HTERT RPE-1 (cell line): ENCODE data around the gene SCNN1A.

Experiments
- in situ Hi-C: fragments of 300-500 bp; cut with MboI; formaldehyde crosslinking; loops from 4 replicates; pipeline ENCODE4 v1.14.3; 2020; ENCODE audit warnings: low sequenced_read_pairs

The SCNN1A gene

GRCh38 chr12:6335451-6336078 is 39.8 kb downstream of the SCNN1A start:
- in situ Hi-C loops, result no loop called here

- in situ Hi-C loops, result no loop called here
Measured at GRCh38 chr12:6334940-6335450, 40.4 kb downstream of the SCNN1A start.

GRCh38 chr12:6334359-6334758 is 41.0 kb downstream of the SCNN1A start:
- in situ Hi-C loops, result no loop called here

- in situ Hi-C loops, result no loop called here
Measured at GRCh38 chr12:6333566-6333965, 41.8 kb downstream of the SCNN1A start.

GRCh38 chr12:6333029-6333428 is 42.3 kb downstream of the SCNN1A start:
- in situ Hi-C loops, result no loop called here

- in situ Hi-C loops, result no loop called here
Measured at GRCh38 chr12:6332459-6332858, 42.9 kb downstream of the SCNN1A start.

- in situ Hi-C loops, result no loop called here
Measured at GRCh38 chr12:6330999-6331714, 44.2 kb downstream of the SCNN1A start.

- in situ Hi-C loops, result no loop called here
Measured at GRCh38 chr12:6330192-6330591, 45.2 kb downstream of the SCNN1A start.

GRCh38 chr12:6329703-6330064 is 45.7 kb downstream of the SCNN1A start:
- in situ Hi-C loops, result no loop called here

GRCh38 chr12:6328945-6329702 is 46.2 kb downstream of the SCNN1A start:
- in situ Hi-C loops, result no loop called here

GRCh38 chr12:6328045-6328779 is 47.2 kb downstream of the SCNN1A start:
- in situ Hi-C loops, result no loop called here

GRCh38 chr12:6327229-6328041 is 47.9 kb downstream of the SCNN1A start:
- in situ Hi-C loops, result no loop called here

- in situ Hi-C loops, result no loop called here
Measured at GRCh38 chr12:6326316-6327228, 48.8 kb downstream of the SCNN1A start.

GRCh38 chr12:6324936-6325750 is 50.2 kb downstream of the SCNN1A start:
- in situ Hi-C loops, result no loop called here

GRCh38 chr12:6323995-6324711 is 51.2 kb downstream of the SCNN1A start:
- in situ Hi-C loops, result no loop called here

GRCh38 chr12:6323340-6323994 is 51.9 kb downstream of the SCNN1A start:
- in situ Hi-C loops, result no loop called here

GRCh38 chr12:6322969-6323339 is 52.4 kb downstream of the SCNN1A start:
- in situ Hi-C loops, result no loop called here
